Measurements from ENCODE around the gene RASGRF2.

The RASGRF2 gene

GRCh38 chr5:81226949-81227348 is 266.8 kb downstream of the RASGRF2 start:
- Histone ChIP-seq H3K9me3 (no peaks in the 10 kb centered on the region), H3K27me3 (no peaks in the 10 kb centered on the region), H3K36me3 (no peaks in the 10 kb centered on the region), H3K4me1 (peaks cover 0 to 7% (median under 1%) of the 10 kb centered on the region in 4 donors), H3K27ac (no peak overlapping the region), H3K4me3 (no peak overlapping the region)
- intact Hi-C loops (cut with DNase I; ENCODE audit: low total_unique reads) = no loop called here
- DNase-seq = no peak
- TF ChIP-seq CTCF (IDR thresholded peaks at IDR 0.05) = no peak

- no peak overlapping the region for H3K4me3 ChIP-seq
- DNase-seq = no peak
- no peaks in the 10 kb centered on the region for H3K36me3 ChIP-seq
- peaks cover 0 to 15% (median 5%) of the 10 kb centered on the region in 4 donors for H3K4me1 ChIP-seq
- H3K9me3 ChIP-seq = no peaks in the 10 kb centered on the region
- TF ChIP-seq CTCF (IDR thresholded peaks at IDR 0.05) = no peak
- no peaks in the 10 kb centered on the region for H3K27me3 ChIP-seq
- no peak overlapping the region for H3K27ac ChIP-seq
- intact Hi-C loops (cut with DNase I; ENCODE audit: low total_unique reads) = no loop called here
Measured at GRCh38 chr5:81228084-81228483, 267.9 kb downstream of the RASGRF2 start.

GRCh38 chr5:81230416-81230815 is 270.3 kb downstream of the RASGRF2 start:
- intact Hi-C loops (cut with DNase I; ENCODE audit: low total_unique reads) = no loop called here
- H3K36me3 ChIP-seq = no peaks in the 10 kb centered on the region

GRCh38 chr5:81232464-81233079 is 272.4 kb downstream of the RASGRF2 start:
- DNase-seq = peak; percentile 87 to 96
- H3K4me3 ChIP-seq = peak overlapping the region; percentile 46 to 54
- H3K9me3 ChIP-seq = no peaks in the 10 kb centered on the region
- H3K27ac ChIP-seq = peak overlapping the region; percentile 93 to 94
- no peaks in the 10 kb centered on the region for H3K27me3 ChIP-seq
- no peaks in the 10 kb centered on the region for H3K36me3 ChIP-seq
- TF ChIP-seq CTCF (IDR thresholded peaks at IDR 0.05) = no peak
- intact Hi-C loops (cut with DNase I; ENCODE audit: low total_unique reads) = no loop called here
- H3K4me1 ChIP-seq = peaks cover 0 to 54% (median 30%) of the 10 kb centered on the region in 4 donors

More at GRCh38 chr5:81230416-81230815, 270.3 kb downstream of the RASGRF2 start:
- DNase-seq = no peak
- Histone ChIP-seq H3K9me3 (no peaks in the 10 kb centered on the region), H3K4me3 (no peak overlapping the region), H3K27me3 (no peaks in the 10 kb centered on the region), H3K4me1 (peaks cover 0 to 38% (median 20%) of the 10 kb centered on the region in 4 donors), H3K27ac (peak overlapping the region; percentile 93 to 94)
- TF ChIP-seq CTCF (IDR thresholded peaks at IDR 0.05) = no peak

- Histone ChIP-seq H3K4me3 (peak within 1 kb of the TSS; percentile 46 to 54), H3K36me3 (no peaks in the 10 kb centered on the region), H3K9me3 (no peaks in the 10 kb centered on the region), H3K27me3 (no peaks in the 10 kb centered on the region), H3K4me1 (peaks cover 0 to 54% (median 30%) of the 10 kb centered on the region in 4 donors), H3K27ac (peak within 1 kb of the TSS; percentile 93 to 94)
- peak; percentile 72 to 94 for DNase-seq
- intact Hi-C loops (cut with DNase I; ENCODE audit: low total_unique reads) = no loop called here
- TF ChIP-seq CTCF (IDR thresholded peaks at IDR 0.05) = no peak
Measured at GRCh38 chr5:81233080-81233634, 273.0 kb downstream of the RASGRF2 start, which contains the start of gene CKMT2. TSS of gene CKMT2 (plus strand) at chr5:81233322. CDS start at chr5:81251133, 17,811 bp downstream.

Data from tibial artery (tissue), 4 donors.